Neural cell (in vitro differentiated cells): Measurements from ENCODE around the gene NSG2. TPM values are rescaled to one million over a fixed set of nuclear protein-coding genes. Genes with fewer than 3 reads are reported as not detected.

ENCODE experiments used
- H2AFZ ChIP-seq: fragments of 200-600, 300-800 bp; sonication (generic), shearing (Covaris generic); 2 replicates; pipeline ENCODE4 v1.6.0; 2014; ENCODE audit warnings: low read depth, mild to moderate bottlenecking, antibody characterized with exemption, low read length, moderate library complexity
- H3F3A ChIP-seq: fragments of 200-600 bp; shearing (Covaris generic); 2 replicates; pipeline ENCODE4 v1.6.1; 2016; ENCODE audit warnings: mild to moderate bottlenecking, moderate library complexity, mixed read lengths, antibody characterized with exemption, low read length; ENCODE audit not compliant: insufficient read depth, poor library complexity, severe bottlenecking
- H3K27ac ChIP-seq: fragments of 200-600, 300-800 bp; sonication (generic), shearing (Covaris generic); 2 replicates; pipeline ENCODE4 v1.5.1; 2014; ENCODE audit warnings: mild to moderate bottlenecking, low read length, moderate library complexity
- H3K27me3 ChIP-seq: fragments of 300-800, 200-600 bp; sonication (generic), shearing (Covaris generic); 2 replicates; pipeline ENCODE4 v1.6.0; 2014; ENCODE audit warnings: mild to moderate bottlenecking, low read depth, low read length, moderate library complexity; ENCODE audit not compliant: insufficient read depth
- H3K36me3 ChIP-seq: fragments of 300-800, 200-600 bp; sonication (generic), shearing (Covaris generic); 2 replicates; pipeline ENCODE4 v1.5.1; 2014; ENCODE audit warnings: mild to moderate bottlenecking, antibody characterized with exemption, low read length, moderate library complexity; ENCODE audit not compliant: insufficient read depth
- H3K4me2 ChIP-seq: fragments of 300-800, 200-600 bp; sonication (generic), shearing (Covaris generic); 2 replicates; pipeline ENCODE4 v1.6.0; 2014; ENCODE audit warnings: mild to moderate bottlenecking, low read length
- H3K4me3 ChIP-seq: fragments of 300-800, 200-600 bp; sonication (generic), shearing (Covaris generic); 2 replicates; pipeline ENCODE4 v1.5.1; 2014; ENCODE audit warnings: mild to moderate bottlenecking, low read length, moderate library complexity
- H3K79me2 ChIP-seq: fragments of 200-600 bp; shearing (Covaris generic); replicated peaks from 2 replicates; pipeline ENCODE4 v1.6.0; 2014; ENCODE audit warnings: mild to moderate bottlenecking, low read length, moderate library complexity; ENCODE audit not compliant: insufficient read depth
- H3K9ac ChIP-seq: fragments of 300-800, 200-600 bp; sonication (generic), shearing (Covaris generic); 2 replicates; pipeline ENCODE4 v1.6.1; 2016; ENCODE audit warnings: mild to moderate bottlenecking, low read length, mixed read lengths
- H3K9me2 ChIP-seq: fragments of 200-600 bp; shearing (Covaris generic); 2 replicates; pipeline ENCODE4 v1.6.1; 2016; ENCODE audit warnings: mild to moderate bottlenecking, low read length, mixed read lengths; ENCODE audit not compliant: insufficient read depth
- H3K9me3 ChIP-seq: fragments of 200-600, 300-800 bp; sonication (generic), shearing (Covaris generic); 2 replicates; pipeline ENCODE4 v1.6.1; 2016; ENCODE audit warnings: mild to moderate bottlenecking, mixed run types, low read length, moderate library complexity, mixed read lengths
- H4K20me1 ChIP-seq: fragments of 200-600 bp; shearing (Covaris generic); 2 replicates; pipeline ENCODE4 v1.6.1; 2016; ENCODE audit warnings: mild to moderate bottlenecking, mixed run types; ENCODE audit not compliant: insufficient read depth
- CTCF ChIP-seq: fragments of 450-650 bp; IDR thresholded peaks from 2 replicates; pipeline ENCODE4 v1.5.1; 2014; ENCODE audit warnings: antibody characterized with exemption, mild to moderate bottlenecking, moderate library complexity; ENCODE audit not compliant: poor library complexity, severe bottlenecking
- EP300 ChIP-seq: fragments of 450-650 bp; conservative IDR thresholded peaks from 2 replicates; pipeline ENCODE4 v1.6.1; 2014; ENCODE audit warnings: antibody characterized with exemption, mild to moderate bottlenecking, moderate library complexity; ENCODE audit not compliant: poor library complexity, severe bottlenecking
- EZH2 ChIP-seq: fragments of 200-600, 300-800 bp; shearing (Covaris generic), sonication (generic); IDR thresholded peaks from 2 replicates; pipeline ENCODE4 v1.6.1; 2014; ENCODE audit warnings: antibody characterized with exemption, low read length, borderline replicate concordance, mild to moderate bottlenecking; ENCODE audit not compliant: insufficient read depth, poor library complexity, severe bottlenecking
- MXI1 ChIP-seq: fragments of 450-650 bp; conservative IDR thresholded peaks from 2 replicates; pipeline ENCODE4 v1.6.1; 2014; ENCODE audit warnings: antibody characterized with exemption, mild to moderate bottlenecking; ENCODE audit not compliant: poor library complexity, severe bottlenecking
- POLR2AphosphoS5 ChIP-seq: IDR thresholded peaks from 2 replicates; pipeline ENCODE4 v1.6.1; 2012
- REST ChIP-seq: IDR thresholded peaks from 2 replicates; pipeline ENCODE4 v1.6.1; 2012; ENCODE audit warnings: borderline replicate concordance
- SMC3 ChIP-seq: fragments of 450-650 bp; conservative IDR thresholded peaks from 2 replicates; pipeline ENCODE4 v1.6.1; 2014; ENCODE audit warnings: antibody characterized with exemption, mild to moderate bottlenecking, moderate library complexity; ENCODE audit not compliant: poor library complexity
- TAF1 ChIP-seq: IDR thresholded peaks from 2 replicates; pipeline ENCODE4 v1.6.1; 2012; ENCODE audit warnings: low read depth
- polyA plus RNA-seq: library from polyadenylated mRNA; depleted of rRNA; stranded (reverse); fragments of >200 nt; gene quantifications from 2 replicates; pipeline ENCODE4 v1.2.3, GENCODE V29; 2014

The NSG2 gene
- polyA plus RNA-seq, 1 donor from 2014 or later, result 1,761 TPM

- no peaks in the 10 kb centered on the region for H4K20me1 ChIP-seq
- no peaks in the 10 kb centered on the region for H3K9me2 ChIP-seq
- no peaks in the 10 kb centered on the region for H3K36me3 ChIP-seq
- no peak overlapping the region for H3K9ac ChIP-seq
- H3K27me3 ChIP-seq, result no peaks in the 10 kb centered on the region
- H2AFZ ChIP-seq, result no peak overlapping the region
- H3K4me2 ChIP-seq, result no peak overlapping the region
- TF ChIP-seq SMC3 (no peak), TAF1 (no peak), EP300 (no peak), POLR2AphosphoS5 (no peak), EZH2 (no peak), CTCF (no peak), MXI1 (no peak), REST (no peak)
- no peaks in the 10 kb centered on the region for H3K79me2 ChIP-seq
- H3K4me3 ChIP-seq, result no peak overlapping the region
- H3F3A ChIP-seq, result no peaks in the 10 kb centered on the region
- no peak overlapping the region for H3K27ac ChIP-seq
- no peaks in the 10 kb centered on the region for H3K9me3 ChIP-seq
Observed at GRCh38 chr5:174008922-174009321, 36.6 kb upstream of the NSG2 start.

- H3F3A ChIP-seq, result no peaks in the 10 kb centered on the region
- no peaks in the 10 kb centered on the region for H3K36me3 ChIP-seq
- no peaks in the 10 kb centered on the region for H3K9me2 ChIP-seq
- H3K9me3 ChIP-seq, result no peaks in the 10 kb centered on the region
- no peaks in the 10 kb centered on the region for H3K27me3 ChIP-seq
- no peak overlapping the region for H3K9ac ChIP-seq
- no peak overlapping the region for H3K4me2 ChIP-seq
- H3K4me3 ChIP-seq, result no peak overlapping the region
- H3K27ac ChIP-seq, result no peak overlapping the region
- no peaks in the 10 kb centered on the region for H4K20me1 ChIP-seq
- no peaks in the 10 kb centered on the region for H3K79me2 ChIP-seq
- no peak overlapping the region for H2AFZ ChIP-seq
- TF ChIP-seq MXI1, result no peak
- no peak for TF ChIP-seq EP300
- no peak for TF ChIP-seq EZH2
- TF ChIP-seq REST, result no peak
Observed at GRCh38 chr5:174010365-174010764, 35.1 kb upstream of the NSG2 start.
